ENCODE measurements around the gene C22orf23.
"Not testable (repeated sequence)": the region's sequence is repeated elsewhere in the genome, so short reads cannot be mapped to it uniquely, and the experiment has no call there.

Gene C22orf23

GRCh38 chr22:37982151-37982785 lies 28.9 kb upstream of the C22orf23 start:
- no peak for DNase-seq

- DNase-seq: no peak
Observed at GRCh38 chr22:37981282-37982011, 28.0 kb upstream of the C22orf23 start.

GRCh38 chr22:37979782-37980181 lies 26.4 kb upstream of the C22orf23 start:
- DNase-seq: no peak

GRCh38 chr22:37976547-37976946 lies 23.1 kb upstream of the C22orf23 start:
- no peak for DNase-seq

GRCh38 chr22:37976022-37976421 lies 22.6 kb upstream of the C22orf23 start:
- DNase-seq: not testable (repeated sequence)

- DNase-seq: no peak
Observed at GRCh38 chr22:37975153-37975552, 21.8 kb upstream of the C22orf23 start.

GRCh38 chr22:37973271-37974170 lies 20.1 kb upstream of the C22orf23 start:
- DNase-seq: no peak

GRCh38 chr22:37972527-37972926 lies 19.1 kb upstream of the C22orf23 start:
- no peak for DNase-seq

GRCh38 chr22:37971475-37972434 lies 18.4 kb upstream of the C22orf23 start:
- DNase-seq: no peak

- DNase-seq: no peak
Observed at GRCh38 chr22:37970864-37971263, 17.5 kb upstream of the C22orf23 start.

- no peak for DNase-seq
Observed at GRCh38 chr22:37968452-37969251, 15.3 kb upstream of the C22orf23 start.

- no peak for DNase-seq
Observed at GRCh38 chr22:37967637-37968451, 14.4 kb upstream of the C22orf23 start.

GRCh38 chr22:37967147-37967546 lies 13.7 kb upstream of the C22orf23 start:
- no peak for DNase-seq

GRCh38 chr22:37965940-37966664 lies 12.7 kb upstream of the C22orf23 start:
- no peak for DNase-seq

GRCh38 chr22:37961062-37961461 lies 7.7 kb upstream of the C22orf23 start:
- DNase-seq: no peak

- DNase-seq: no peak
Observed at GRCh38 chr22:37959231-37959825, 5.9 kb upstream of the C22orf23 start.

GRCh38 chr22:37957232-37957631 lies 3.8 kb upstream of the C22orf23 start:
- DNase-seq: no peak

- not testable (repeated sequence) for DNase-seq
Observed at GRCh38 chr22:37955825-37956397, 2.5 kb upstream of the C22orf23 start.

GRCh38 chr22:37954686-37955085 lies 1.3 kb upstream of the C22orf23 start:
- DNase-seq: no peak

All from MV-4-11 (cell line).